Body of pancreas (tissue), 4 donors: Measurements from ENCODE around the gene SLC6A7.

Experiments used
- CTCF ChIP-seq, 7 experiments: fragments of 450-650 bp in 4 of 7; fragments of 200-600 bp in 3 of 7; sonication (generic) in 3 of 7; IDR thresholded peaks; one replicate each; pipeline ENCODE4 v1.5.1; 2016 to 2019; ENCODE audit warnings: antibody characterized with exemption in 7 of 7
- POLR2A ChIP-seq, 3 donors: fragments of 450-650 bp; IDR thresholded peaks; one replicate each; pipeline ENCODE4 v1.6.1; 2016; ENCODE audit warnings: antibody characterized with exemption in 3 of 3, mild to moderate bottlenecking in 2 of 3

- TF ChIP-seq CTCF (IDR thresholded peaks at IDR 0.05) (no peak), POLR2A (IDR thresholded peaks at IDR 0.05) (no peak)
These were observed 21.0 kb upstream of the SLC6A7 start for GRCh38 chr5:150168864-150169263.
